SU-DHL-6 (cell line): ENCODE measurements around the gene MYO10.

Source experiments
- EZH2phosphoT487 ChIP-seq: fragments of 200-600 bp; sonication (generic), shearing (Covaris generic); conservative IDR thresholded peaks from 2 replicates; pipeline ENCODE4 v1.6.1; 2018; ENCODE audit warnings: mild to moderate bottlenecking, antibody characterized with exemption, low read length, moderate library complexity, mixed read lengths
- TF ChIP-seq, protein P1 (sequence below): fragments of 200-600 bp; sonication (generic); IDR thresholded peaks from one replicate; pipeline ENCODE4 v1.5.1; 2017; ENCODE audit warnings: antibody characterized with exemption, mild to moderate bottlenecking, low read length, moderate library complexity; ENCODE audit not compliant: insufficient read depth, poor library complexity, severe bottlenecking

DNA sequence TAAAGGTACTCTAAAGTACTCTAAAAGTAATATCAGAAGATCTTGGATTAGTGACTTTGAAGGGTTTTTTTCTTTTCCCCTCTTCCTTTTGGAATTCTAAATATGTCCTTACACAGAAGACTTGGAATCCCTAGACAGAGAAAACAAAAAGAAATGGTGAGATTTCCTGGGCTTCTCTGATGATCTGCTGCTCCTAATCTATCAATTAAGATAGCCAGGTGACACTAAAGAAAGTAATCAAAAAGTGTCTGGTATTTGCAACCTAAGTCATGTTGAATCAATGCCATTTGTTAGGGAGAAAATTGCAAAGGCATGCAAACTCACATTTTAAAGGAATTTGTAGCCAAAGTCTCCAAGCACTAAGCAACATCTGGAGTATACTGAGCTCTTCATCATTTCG lies 29.5 kb upstream of the MYO10 start:
- TF ChIP-seq EZH2phosphoT487 = no peak
- TF ChIP-seq, protein P1, sequence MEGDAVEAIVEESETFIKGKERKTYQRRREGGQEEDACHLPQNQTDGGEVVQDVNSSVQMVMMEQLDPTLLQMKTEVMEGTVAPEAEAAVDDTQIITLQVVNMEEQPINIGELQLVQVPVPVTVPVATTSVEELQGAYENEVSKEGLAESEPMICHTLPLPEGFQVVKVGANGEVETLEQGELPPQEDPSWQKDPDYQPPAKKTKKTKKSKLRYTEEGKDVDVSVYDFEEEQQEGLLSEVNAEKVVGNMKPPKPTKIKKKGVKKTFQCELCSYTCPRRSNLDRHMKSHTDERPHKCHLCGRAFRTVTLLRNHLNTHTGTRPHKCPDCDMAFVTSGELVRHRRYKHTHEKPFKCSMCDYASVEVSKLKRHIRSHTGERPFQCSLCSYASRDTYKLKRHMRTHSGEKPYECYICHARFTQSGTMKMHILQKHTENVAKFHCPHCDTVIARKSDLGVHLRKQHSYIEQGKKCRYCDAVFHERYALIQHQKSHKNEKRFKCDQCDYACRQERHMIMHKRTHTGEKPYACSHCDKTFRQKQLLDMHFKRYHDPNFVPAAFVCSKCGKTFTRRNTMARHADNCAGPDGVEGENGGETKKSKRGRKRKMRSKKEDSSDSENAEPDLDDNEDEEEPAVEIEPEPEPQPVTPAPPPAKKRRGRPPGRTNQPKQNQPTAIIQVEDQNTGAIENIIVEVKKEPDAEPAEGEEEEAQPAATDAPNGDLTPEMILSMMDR = no peak
